ENCODE data around the gene NUDCD3. TPM values are rescaled to one million over a fixed set of nuclear protein-coding genes. Genes with fewer than 3 reads are reported as not detected.

Gene NUDCD3
- total RNA-seq, 1 donor from 2014 or later, result 43.5 TPM

GRCh38 chr7:44375926-44376342, 114.5 kb downstream of the NUDCD3 start:
- TF ChIP-seq CTCF (conservative IDR thresholded peaks at IDR 0.05; ENCODE audit: low read depth, low read length), result no peak
- no peak for DNase-seq (ENCODE audit: low read depth)
- no peak overlapping the region for H3K4me3 ChIP-seq (ENCODE audit: low read depth, low read length)

DNA sequence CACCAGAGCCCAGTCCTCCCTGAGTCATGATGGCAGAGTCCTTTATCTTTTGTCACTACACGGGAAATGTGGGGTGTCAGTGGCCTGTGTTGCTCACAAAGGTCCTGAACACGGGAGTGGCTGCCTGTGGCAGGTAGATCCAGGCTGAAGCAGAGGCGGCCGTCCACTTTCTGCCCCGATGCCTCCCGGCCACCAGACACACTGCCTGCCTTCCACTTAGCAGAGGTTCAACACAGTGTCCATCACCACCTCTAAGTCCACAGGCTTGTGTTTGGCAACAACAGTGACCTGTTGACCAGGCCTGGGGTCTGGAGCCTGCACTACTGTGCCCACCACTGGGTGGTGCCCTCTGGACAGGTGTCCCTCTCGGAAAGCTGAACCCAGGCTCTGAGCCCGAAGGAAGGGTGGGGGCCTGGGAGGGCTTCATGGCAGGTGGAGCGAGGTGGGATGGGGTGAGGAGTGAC, 115.2 kb downstream of the NUDCD3 start:
- DNase-seq (ENCODE audit: low read depth), result no peak
- H3K4me3 ChIP-seq (ENCODE audit: low read depth, low read length), result no peak overlapping the region
- TF ChIP-seq CTCF (conservative IDR thresholded peaks at IDR 0.05; ENCODE audit: low read depth, low read length), result peak; percentile 50

- TF ChIP-seq CTCF (conservative IDR thresholded peaks at IDR 0.05; ENCODE audit: low read depth, low read length), result no peak
- DNase-seq (ENCODE audit: low read depth), result no peak
- no peak overlapping the region for H3K4me3 ChIP-seq (ENCODE audit: low read depth, low read length)
These were observed 116.3 kb downstream of the NUDCD3 start for GRCh38 chr7:44374007-44374763.

DNA sequence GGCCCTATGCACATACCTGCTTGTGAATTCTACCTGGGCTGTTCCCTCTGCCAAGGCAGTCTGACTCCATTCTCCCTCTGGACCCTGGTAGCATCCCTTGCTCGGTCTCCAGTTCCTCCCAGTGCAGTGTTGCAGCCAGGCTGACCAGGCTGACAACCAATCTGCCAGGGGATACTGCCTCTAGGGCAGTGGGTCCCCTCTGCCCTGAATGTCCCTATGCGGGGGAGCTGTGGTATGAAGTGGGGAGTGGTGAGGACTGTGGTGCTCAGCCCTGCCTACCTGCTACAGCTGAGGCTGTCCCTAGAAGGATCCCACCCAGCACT, 117.1 kb downstream of the NUDCD3 start:
- no peak overlapping the region for H3K4me3 ChIP-seq (ENCODE audit: low read depth, low read length)
- no peak for TF ChIP-seq CTCF (conservative IDR thresholded peaks at IDR 0.05; ENCODE audit: low read depth, low read length)
- no peak for DNase-seq (ENCODE audit: low read depth)

DNA sequence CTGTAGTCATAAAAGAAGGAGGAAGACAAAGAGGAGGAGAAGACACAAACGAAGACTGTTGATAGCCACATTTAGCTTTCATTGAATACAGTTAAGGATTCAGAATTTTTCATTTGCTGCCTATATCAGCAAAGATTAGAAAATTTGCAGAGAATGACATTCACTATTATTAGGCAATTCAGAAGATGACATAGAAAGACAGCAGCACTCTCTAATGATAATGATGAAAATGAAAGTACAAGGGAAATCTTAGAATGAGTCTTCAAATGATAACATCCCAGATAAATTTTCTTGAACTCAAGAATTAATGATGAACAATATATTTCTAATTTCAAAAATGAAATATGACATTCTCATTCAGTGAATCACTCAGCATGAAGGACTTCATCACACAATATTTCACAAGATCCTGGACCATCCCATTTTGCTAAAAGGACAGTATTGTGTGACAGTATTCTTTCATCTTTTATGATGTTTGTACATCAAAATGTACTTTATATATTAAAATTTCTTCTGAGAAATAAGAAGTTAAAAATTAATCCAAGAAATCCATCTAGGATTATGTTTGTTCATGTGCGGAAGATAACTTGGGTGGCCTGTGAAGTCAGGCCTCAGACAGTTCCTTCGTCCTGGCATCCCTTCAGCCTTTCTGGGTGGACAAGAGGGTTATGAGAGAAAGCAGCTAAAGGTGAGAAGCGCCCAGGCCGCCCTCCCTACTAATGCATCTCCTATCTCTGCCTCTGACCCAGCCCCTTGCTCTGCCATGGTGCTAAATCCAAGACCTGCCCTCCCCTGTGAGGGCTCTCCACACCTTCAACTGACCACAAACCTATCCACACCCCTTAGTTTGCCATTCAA, 117.7 kb downstream of the NUDCD3 start:
- no peak for TF ChIP-seq CTCF (conservative IDR thresholded peaks at IDR 0.05; ENCODE audit: low read depth, low read length)
- H3K4me3 ChIP-seq (ENCODE audit: low read depth, low read length), result no peak overlapping the region
- DNase-seq (ENCODE audit: low read depth), result no peak

DNA sequence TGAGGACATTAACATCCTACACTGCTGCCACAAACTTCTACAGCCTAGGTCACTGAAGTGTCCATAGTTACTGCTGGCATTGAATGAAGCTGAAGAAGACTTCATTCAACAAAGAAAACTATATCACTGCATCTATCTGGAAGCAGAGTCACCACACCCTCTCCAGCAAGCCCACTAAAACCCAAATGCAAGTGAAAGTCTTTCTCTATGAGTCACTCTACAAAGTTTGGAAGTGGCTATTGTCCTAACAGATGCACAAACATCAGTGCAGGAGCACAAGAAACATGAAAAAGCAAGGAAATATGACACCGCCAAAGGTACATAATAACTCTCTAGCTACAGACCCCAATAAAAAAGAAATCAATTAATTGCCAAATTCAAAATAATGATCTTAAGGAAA, 121.6 kb downstream of the NUDCD3 start:
- no peak overlapping the region for H3K4me3 ChIP-seq (ENCODE audit: low read depth, low read length)
- no peak for TF ChIP-seq CTCF (conservative IDR thresholded peaks at IDR 0.05; ENCODE audit: low read depth, low read length)
- DNase-seq (ENCODE audit: low read depth), result no peak
